ENCODE results near the gene DPEP3. TPM values are rescaled to one million over a fixed set of nuclear protein-coding genes. Genes with fewer than 3 reads are reported as not detected.

DPEP3 gene
- total and polyA plus RNA-seq, 2 donors = 0.14 to 0.23 TPM

- Histone ChIP-seq H3K36me3 (ENCODE audit: control insufficient read depth in 2 of 2, insufficient read depth in 2 of 2, low read length in 1 of 2) (peaks cover 18 to 42% of the 10 kb centered on the region in 2 donors), H3K27me3 (ENCODE audit: control insufficient read depth in 2 of 2, insufficient read depth in 1 of 2, low read length in 1 of 2) (no peaks in the 10 kb centered on the region), H3K9me3 (ENCODE audit: control insufficient read depth in 2 of 2, insufficient read depth in 1 of 2, low read length in 1 of 2) (peaks cover 0 to 2% of the 10 kb centered on the region in 2 donors), H3K4me1 (ENCODE audit: control insufficient read depth in 2 of 2, insufficient read depth in 2 of 2, low read length in 2 of 2) (peaks cover 19 to 29% of the 10 kb centered on the region in 2 donors), H3K4me3 (ENCODE audit: low read length in 2 of 2) (peak overlapping the region; percentile 89 to 90), H3K27ac (ENCODE audit: low read depth in 1 of 2, low read length in 1 of 2) (peak overlapping the region; percentile 99)
- peak in 8 of 9 donors; percentile 61 to 94 (median 76) for DNase-seq (ENCODE audit: low read depth in 6 of 9, low spot score in 9 of 9)
- 50% methylated on average over 6 of the region's 6 CpGs for WGBS
Observed at GRCh38 chr16:67936880-67937605, 43.3 kb downstream of the DPEP3 start.

- peak in 6 of 9 donors; percentile 21 to 82 (median 48) for DNase-seq (ENCODE audit: low read depth in 6 of 9, low spot score in 9 of 9)
- under 1% methylated on average over 54 of the region's 54 CpGs for WGBS
- H3K36me3 ChIP-seq (ENCODE audit: control insufficient read depth in 2 of 2, insufficient read depth in 2 of 2, low read length in 1 of 2) = peaks cover 21 to 43% of the 10 kb centered on the region in 2 donors
Observed at GRCh38 chr16:67936124-67936879, 44.0 kb downstream of the DPEP3 start, which contains the start of gene PSMB10. Gene PSMB10 (minus strand): TSS chr16:67936850. CDS start chr16:67936749, 101 bp downstream.

DNA sequence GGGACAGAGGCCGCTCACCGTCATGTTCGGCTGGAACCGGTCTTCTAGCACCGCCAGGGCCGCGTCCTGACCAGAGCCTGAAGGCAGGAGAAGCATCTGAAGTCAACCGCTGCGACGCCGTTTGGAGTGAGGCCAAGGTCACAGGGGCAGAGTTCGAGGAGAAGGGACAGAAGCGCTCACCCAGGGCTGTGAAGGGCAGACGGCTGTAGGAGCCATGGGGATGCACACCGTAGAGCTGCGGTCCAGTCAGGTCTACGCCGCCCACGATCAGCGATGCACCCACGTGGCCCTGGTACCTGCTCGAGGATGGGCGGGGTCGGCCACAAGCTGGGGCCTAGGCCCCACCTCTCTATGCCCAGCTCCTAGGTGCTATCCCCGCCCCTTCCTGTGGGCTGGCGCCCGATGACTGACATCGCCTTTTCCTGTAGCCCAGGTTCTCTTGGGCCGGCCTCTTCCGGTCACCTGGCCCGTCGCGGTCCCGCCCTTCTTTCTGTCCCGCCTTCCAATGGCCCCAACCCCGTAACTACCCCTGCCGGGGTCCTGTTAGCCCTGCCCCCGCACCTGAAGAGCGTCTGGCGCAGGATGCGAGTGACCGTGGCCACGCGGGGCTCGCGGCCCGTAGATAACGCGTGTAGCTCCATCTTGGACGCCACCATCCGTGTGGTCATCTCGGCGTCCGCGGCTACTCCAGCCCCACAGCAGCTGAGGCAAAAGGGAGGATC is 44.7 kb downstream of the DPEP3 start:
- Histone ChIP-seq H3K4me3 (ENCODE audit: low read length in 2 of 2) (peak overlapping the region; percentile 89 to 90), H3K4me1 (ENCODE audit: control insufficient read depth in 2 of 2, insufficient read depth in 2 of 2, low read length in 2 of 2) (peaks cover 19 to 29% of the 10 kb centered on the region in 2 donors), H3K36me3 (ENCODE audit: control insufficient read depth in 2 of 2, insufficient read depth in 2 of 2, low read length in 1 of 2) (peaks cover 26 to 50% of the 10 kb centered on the region in 2 donors), H3K9me3 (ENCODE audit: control insufficient read depth in 2 of 2, insufficient read depth in 1 of 2, low read length in 1 of 2) (peaks cover 0 to 2% of the 10 kb centered on the region in 2 donors), H3K27me3 (ENCODE audit: control insufficient read depth in 2 of 2, insufficient read depth in 1 of 2, low read length in 1 of 2) (no peaks in the 10 kb centered on the region), H3K27ac (ENCODE audit: low read depth in 1 of 2, low read length in 1 of 2) (peak overlapping the region; percentile 99)
- 21% methylated on average over 55 of the region's 55 CpGs for whole genome bisulfite sequencing
- peak; percentile 79 to 95 (median 87) for DNase-seq (ENCODE audit: low read depth in 6 of 9, low spot score in 9 of 9)

More at GRCh38 chr16:67936124-67936879, 44.0 kb downstream of the DPEP3 start, which contains the start of gene PSMB10:
- Histone ChIP-seq H3K27ac (ENCODE audit: low read depth in 1 of 2, low read length in 1 of 2) (peak within 1 kb of the TSS; percentile 99), H3K27me3 (ENCODE audit: control insufficient read depth in 2 of 2, insufficient read depth in 1 of 2, low read length in 1 of 2) (no peaks in the 10 kb centered on the region), H3K4me1 (ENCODE audit: control insufficient read depth in 2 of 2, insufficient read depth in 2 of 2, low read length in 2 of 2) (peaks cover 19 to 29% of the 10 kb centered on the region in 2 donors), H3K4me3 (ENCODE audit: low read length in 2 of 2) (peak within 1 kb of the TSS; percentile 89 to 90), H3K9me3 (ENCODE audit: control insufficient read depth in 2 of 2, insufficient read depth in 1 of 2, low read length in 1 of 2) (peaks cover 0 to 2% of the 10 kb centered on the region in 2 donors)

GRCh38 chr16:67935101-67935401 is 45.2 kb downstream of the DPEP3 start:
- H3K36me3 ChIP-seq (ENCODE audit: control insufficient read depth in 2 of 2, insufficient read depth in 2 of 2, low read length in 1 of 2) = peaks cover 31 to 51% of the 10 kb centered on the region in 2 donors
- WGBS = 91% methylated on average over 13 of the region's 13 CpGs
- no peaks in the 10 kb centered on the region for H3K27me3 ChIP-seq (ENCODE audit: control insufficient read depth in 2 of 2, insufficient read depth in 1 of 2, low read length in 1 of 2)
- no peak for DNase-seq (ENCODE audit: low read depth in 6 of 9, low spot score in 9 of 9)
- peaks cover 0 to 2% of the 10 kb centered on the region in 2 donors for H3K9me3 ChIP-seq (ENCODE audit: control insufficient read depth in 2 of 2, insufficient read depth in 1 of 2, low read length in 1 of 2)
- H3K4me3 ChIP-seq (ENCODE audit: low read length in 2 of 2) = peak overlapping the region; percentile 89 to 90
- peak overlapping the region; percentile 62 to 99 for H3K27ac ChIP-seq (ENCODE audit: low read depth in 1 of 2, low read length in 1 of 2)
- H3K4me1 ChIP-seq (ENCODE audit: control insufficient read depth in 2 of 2, insufficient read depth in 2 of 2, low read length in 2 of 2) = peaks cover 14 to 26% of the 10 kb centered on the region in 2 donors

DNA sequence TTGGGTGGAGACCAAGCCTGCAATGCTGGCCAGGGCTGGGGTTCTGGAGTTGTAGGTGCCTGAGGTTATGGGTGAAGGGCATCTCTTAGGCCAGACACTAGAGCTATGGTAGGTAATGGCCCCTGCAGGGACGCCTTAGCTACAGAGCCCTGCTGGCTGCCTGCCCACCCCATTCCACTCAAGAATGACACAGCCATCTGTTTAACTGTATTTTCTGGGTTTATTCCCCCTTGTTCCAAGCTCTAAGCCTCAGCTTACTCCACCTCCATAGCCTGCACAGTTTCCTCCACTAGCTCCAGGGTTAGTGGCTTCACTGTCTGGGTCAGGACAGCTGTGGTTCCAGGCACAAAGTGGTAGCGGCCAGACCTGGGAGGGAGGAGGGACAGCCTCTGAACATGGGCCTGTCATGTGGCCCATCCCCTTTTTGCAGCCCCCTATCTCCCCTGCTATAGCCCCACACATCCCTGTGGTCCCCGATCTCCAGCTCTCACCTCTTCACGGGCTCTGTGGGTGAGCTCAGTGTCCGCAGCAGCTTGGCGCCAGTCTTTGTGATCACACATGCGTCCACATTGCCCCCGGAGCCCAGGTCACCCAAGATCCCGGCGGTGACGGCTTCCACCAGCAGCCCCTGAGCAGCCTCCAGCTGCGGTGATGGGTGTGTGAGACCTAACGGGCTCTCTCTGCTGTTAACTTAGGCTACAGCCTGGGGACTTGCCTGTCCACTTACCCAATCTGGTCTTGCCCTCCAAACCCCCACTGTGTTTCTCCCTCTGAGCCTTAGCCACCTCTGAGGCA is 45.8 kb downstream of the DPEP3 start:
- Histone ChIP-seq H3K4me1 (ENCODE audit: control insufficient read depth in 2 of 2, insufficient read depth in 2 of 2, low read length in 2 of 2) (peaks cover 8 to 21% of the 10 kb centered on the region in 2 donors), H3K27ac (ENCODE audit: low read depth in 1 of 2, low read length in 1 of 2) (no peak overlapping the region), H3K36me3 (ENCODE audit: control insufficient read depth in 2 of 2, insufficient read depth in 2 of 2, low read length in 1 of 2) (peaks cover 36 to 53% of the 10 kb centered on the region in 2 donors), H3K4me3 (ENCODE audit: low read length in 2 of 2) (no peak overlapping the region), H3K27me3 (ENCODE audit: control insufficient read depth in 2 of 2, insufficient read depth in 1 of 2, low read length in 1 of 2) (no peaks in the 10 kb centered on the region), H3K9me3 (ENCODE audit: control insufficient read depth in 2 of 2, insufficient read depth in 1 of 2, low read length in 1 of 2) (peaks cover 0 to 2% of the 10 kb centered on the region in 2 donors)
- WGBS = 95% methylated on average over 13 of the region's 13 CpGs
- no peak for DNase-seq (ENCODE audit: low read depth in 6 of 9, low spot score in 9 of 9)

DNA sequence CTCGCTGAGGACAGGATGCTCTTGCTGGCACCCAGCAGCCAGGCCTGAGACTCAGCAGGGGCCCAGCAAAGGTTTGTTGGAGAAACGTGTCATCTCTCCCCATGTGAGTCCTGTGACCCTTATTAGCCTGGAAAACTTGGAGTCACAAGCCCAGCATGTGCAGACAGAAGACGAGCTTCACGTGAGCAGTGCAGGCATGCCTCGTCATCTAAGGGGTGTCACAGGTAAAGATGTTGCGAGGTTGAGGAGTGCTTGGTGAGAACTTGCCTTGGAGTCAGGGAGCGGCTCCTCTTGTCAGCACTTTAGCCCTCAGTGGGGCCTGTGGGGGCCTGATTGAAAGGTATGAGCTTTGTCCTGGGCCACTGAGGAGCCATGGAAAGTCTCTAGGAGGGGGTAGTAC is 46.5 kb downstream of the DPEP3 start:
- WGBS = 96% methylated on average over 7 of the region's 7 CpGs
- peaks cover 0 to 2% of the 10 kb centered on the region in 2 donors for H3K9me3 ChIP-seq (ENCODE audit: control insufficient read depth in 2 of 2, insufficient read depth in 1 of 2, low read length in 1 of 2)
- no peak overlapping the region for H3K27ac ChIP-seq (ENCODE audit: low read depth in 1 of 2, low read length in 1 of 2)
- H3K27me3 ChIP-seq (ENCODE audit: control insufficient read depth in 2 of 2, insufficient read depth in 1 of 2, low read length in 1 of 2) = no peaks in the 10 kb centered on the region
- peaks cover 8 to 21% of the 10 kb centered on the region in 2 donors for H3K4me1 ChIP-seq (ENCODE audit: control insufficient read depth in 2 of 2, insufficient read depth in 2 of 2, low read length in 2 of 2)
- no peak for DNase-seq (ENCODE audit: low read depth in 6 of 9, low spot score in 9 of 9)
- H3K4me3 ChIP-seq (ENCODE audit: low read length in 2 of 2) = no peak overlapping the region
- peaks cover 40 to 58% of the 10 kb centered on the region in 2 donors for H3K36me3 ChIP-seq (ENCODE audit: control insufficient read depth in 2 of 2, insufficient read depth in 2 of 2, low read length in 1 of 2)

GRCh38 chr16:67932462-67932840 is 47.8 kb downstream of the DPEP3 start:
- peaks cover 6 to 18% of the 10 kb centered on the region in 2 donors for H3K4me1 ChIP-seq (ENCODE audit: control insufficient read depth in 2 of 2, insufficient read depth in 2 of 2, low read length in 2 of 2)
- peaks cover 0 to 2% of the 10 kb centered on the region in 2 donors for H3K9me3 ChIP-seq (ENCODE audit: control insufficient read depth in 2 of 2, insufficient read depth in 1 of 2, low read length in 1 of 2)
- H3K36me3 ChIP-seq (ENCODE audit: control insufficient read depth in 2 of 2, insufficient read depth in 2 of 2, low read length in 1 of 2) = peaks cover 48 to 70% of the 10 kb centered on the region in 2 donors
- H3K4me3 ChIP-seq (ENCODE audit: low read length in 2 of 2) = no peak overlapping the region
- no peaks in the 10 kb centered on the region for H3K27me3 ChIP-seq (ENCODE audit: control insufficient read depth in 2 of 2, insufficient read depth in 1 of 2, low read length in 1 of 2)
- DNase-seq (ENCODE audit: low read depth in 6 of 9, low spot score in 9 of 9) = no peak
- 98% methylated on average over 4 of the region's 4 CpGs for WGBS
- H3K27ac ChIP-seq (ENCODE audit: low read depth in 1 of 2, low read length in 1 of 2) = no peak overlapping the region

GRCh38 chr16:67931712-67932461 is 48.4 kb downstream of the DPEP3 start, which contains the start of gene CTRL:
Gene CTRL (minus strand): TSS chr16:67931862. CDS start chr16:67931852, 10 bp downstream.
- DNase-seq (ENCODE audit: low read depth in 6 of 9, low spot score in 9 of 9) = no peak
- peaks cover 53 to 72% of the 10 kb centered on the region in 2 donors for H3K36me3 ChIP-seq (ENCODE audit: control insufficient read depth in 2 of 2, insufficient read depth in 2 of 2, low read length in 1 of 2)
- H3K4me3 ChIP-seq (ENCODE audit: low read length in 2 of 2) = no peak within 1 kb of the TSS
- H3K9me3 ChIP-seq (ENCODE audit: control insufficient read depth in 2 of 2, insufficient read depth in 1 of 2, low read length in 1 of 2) = peaks cover 0 to 2% of the 10 kb centered on the region in 2 donors
- H3K27me3 ChIP-seq (ENCODE audit: control insufficient read depth in 2 of 2, insufficient read depth in 1 of 2, low read length in 1 of 2) = no peaks in the 10 kb centered on the region
- WGBS = 96% methylated on average over 15 of the region's 15 CpGs
- no peak within 1 kb of the TSS for H3K27ac ChIP-seq (ENCODE audit: low read depth in 1 of 2, low read length in 1 of 2)
- H3K4me1 ChIP-seq (ENCODE audit: control insufficient read depth in 2 of 2, insufficient read depth in 2 of 2, low read length in 2 of 2) = peaks cover under 1 to 13% of the 10 kb centered on the region in 2 donors
